MCF 10A (cell line): ENCODE measurements around the gene KRT222. TPM values are rescaled to one million over a fixed set of nuclear protein-coding genes. Genes with fewer than 3 reads are reported as not detected.

ENCODE experiments used
- BruUV-seq: library from RNA; stranded (reverse); fragments of 400-500 nt; replicated peaks from 2 replicates; lab custom pipeline; 2021; lab: Mats Ljungman, UMichigan
- CTCF ChIA-PET: fragments of 300-600 bp; sonication (Branson Sonifier 250); formaldehyde crosslinking; extraction: SDS; loops from one replicate; lab custom pipeline; 2021; ENCODE audit warnings: antibody characterized with exemption, inconsistent platforms; lab: Yijun Ruan, JAX
- POLR2A ChIA-PET: fragments of 300-600, 350-650 bp; sonication (Branson Sonifier 250); formaldehyde crosslinking; extraction: SDS; loops from one replicate; lab custom pipeline; 2020; ENCODE audit warnings: antibody characterized with exemption, inconsistent platforms; lab: Yijun Ruan, JAX
- DNase-seq: peaks from one replicate; pipeline ENCODE4 v3.0.0-alpha.2; 2018; ENCODE audit not compliant: unreplicated experiment
- H3K27ac Mint-ChIP-seq: one replicate; pipeline ENCODE4 v1.8.0; 2022; ENCODE audit warnings: mild to moderate bottlenecking, low read depth, mixed read lengths; ENCODE audit not compliant: unreplicated experiment
- H3K27me3 Mint-ChIP-seq: one replicate; pipeline ENCODE4 v1.8.0; 2022; ENCODE audit warnings: mixed read lengths; ENCODE audit not compliant: insufficient read depth, unreplicated experiment
- H3K36me3 Mint-ChIP-seq: one replicate; pipeline ENCODE4 v1.8.0; 2022; ENCODE audit warnings: mild to moderate bottlenecking, moderate library complexity, mixed read lengths; ENCODE audit not compliant: insufficient read depth, unreplicated experiment
- H3K4me1 Mint-ChIP-seq: one replicate; pipeline ENCODE4 v1.8.0; 2022; ENCODE audit warnings: mixed read lengths; ENCODE audit not compliant: insufficient read depth, unreplicated experiment
- H3K4me3 Mint-ChIP-seq: one replicate; pipeline ENCODE4 v1.8.0; 2022; ENCODE audit warnings: mild to moderate bottlenecking, moderate library complexity, mixed read lengths; ENCODE audit not compliant: unreplicated experiment
- H3K9me3 Mint-ChIP-seq: one replicate; pipeline ENCODE4 v1.8.0; 2022; ENCODE audit warnings: mixed read lengths; ENCODE audit not compliant: unreplicated experiment
- intact Hi-C: fragments of 100-400 bp; cut with micrococcal nuclease; formaldehyde crosslinking; loops from 2 replicates; pipeline ENCODE4 v1.14.1; 2022
- total RNA-seq: library from RNA; stranded (reverse); gene quantifications from 2 replicates; pipeline ENCODE4 v1.2.3, GENCODE V29; 2022
- TF ChIP-seq, protein P1 (sequence below): fragments of 200-600 bp; IDR thresholded peaks from one replicate; pipeline ENCODE4 v1.8.0; 2022; ENCODE audit warnings: antibody characterized with exemption, mild to moderate bottlenecking; ENCODE audit not compliant: unreplicated experiment

KRT222 gene
- total RNA-seq, 1 experiment from 2014 or later: 0.49 TPM

DNA sequence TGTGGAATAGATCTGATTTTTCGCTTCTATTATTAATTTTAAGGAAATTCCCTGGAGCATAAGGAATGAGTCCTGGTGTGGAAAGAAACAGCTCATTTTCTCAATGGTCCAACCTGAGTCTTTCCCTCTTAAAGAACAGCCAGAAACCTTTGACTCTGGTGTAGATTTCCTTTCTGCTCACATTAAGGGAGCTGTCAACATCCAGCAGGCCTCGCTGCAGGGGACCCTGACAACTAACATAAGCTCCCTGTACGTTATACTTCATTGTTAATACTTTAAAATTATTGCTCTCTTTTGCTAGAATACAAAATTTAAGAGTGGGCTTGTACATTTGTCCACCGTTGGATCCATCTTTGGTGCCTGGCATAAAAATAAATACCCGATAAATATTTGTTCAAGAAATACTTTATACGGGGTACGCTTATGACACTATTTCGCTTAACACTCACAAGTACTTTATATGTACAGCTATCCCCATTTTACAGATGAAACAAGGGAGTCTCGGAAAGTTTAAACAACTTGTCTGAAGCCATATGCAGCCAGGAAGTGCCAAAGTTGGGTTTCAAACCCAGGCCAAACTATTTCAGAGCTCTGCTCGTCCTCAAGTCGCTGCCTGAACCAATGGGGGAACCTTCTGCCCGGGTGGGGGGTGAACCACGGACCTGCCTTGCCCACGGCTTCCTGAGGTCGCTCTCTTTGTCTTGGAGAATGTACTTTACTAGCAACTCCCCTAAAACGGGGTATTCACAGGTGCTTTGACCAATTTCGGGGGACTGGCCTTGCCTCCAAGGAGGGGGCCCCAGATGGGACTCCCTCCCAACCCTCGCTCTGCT is 18.0 kb downstream of the KRT222 start:
- no peaks in the 10 kb centered on the region for H3K9me3 Mint-ChIP-seq
- TF ChIP-seq, protein P1, sequence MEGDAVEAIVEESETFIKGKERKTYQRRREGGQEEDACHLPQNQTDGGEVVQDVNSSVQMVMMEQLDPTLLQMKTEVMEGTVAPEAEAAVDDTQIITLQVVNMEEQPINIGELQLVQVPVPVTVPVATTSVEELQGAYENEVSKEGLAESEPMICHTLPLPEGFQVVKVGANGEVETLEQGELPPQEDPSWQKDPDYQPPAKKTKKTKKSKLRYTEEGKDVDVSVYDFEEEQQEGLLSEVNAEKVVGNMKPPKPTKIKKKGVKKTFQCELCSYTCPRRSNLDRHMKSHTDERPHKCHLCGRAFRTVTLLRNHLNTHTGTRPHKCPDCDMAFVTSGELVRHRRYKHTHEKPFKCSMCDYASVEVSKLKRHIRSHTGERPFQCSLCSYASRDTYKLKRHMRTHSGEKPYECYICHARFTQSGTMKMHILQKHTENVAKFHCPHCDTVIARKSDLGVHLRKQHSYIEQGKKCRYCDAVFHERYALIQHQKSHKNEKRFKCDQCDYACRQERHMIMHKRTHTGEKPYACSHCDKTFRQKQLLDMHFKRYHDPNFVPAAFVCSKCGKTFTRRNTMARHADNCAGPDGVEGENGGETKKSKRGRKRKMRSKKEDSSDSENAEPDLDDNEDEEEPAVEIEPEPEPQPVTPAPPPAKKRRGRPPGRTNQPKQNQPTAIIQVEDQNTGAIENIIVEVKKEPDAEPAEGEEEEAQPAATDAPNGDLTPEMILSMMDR: no peak
- peak overlapping the region; percentile 100 for H3K27ac Mint-ChIP-seq
- H3K36me3 Mint-ChIP-seq: peaks cover 32% of the 10 kb centered on the region
- BruUV-seq: TSS peak; percentile 53
- CTCF ChIA-PET: interaction anchor here (0.6 to 2.3 kb wide), 8 partner anchors 13 to 146 kb away, joined by 3 to 9 read pairs (median 4); no protein-coding TSS in a partner anchor
- peak overlapping the region; percentile 85 for H3K4me3 Mint-ChIP-seq
- peak; percentile 7 for DNase-seq
- intact Hi-C loops: no loop called here
- H3K27me3 Mint-ChIP-seq: no peaks in the 10 kb centered on the region
- peaks cover 27% of the 10 kb centered on the region for H3K4me1 Mint-ChIP-seq
- POLR2A ChIA-PET: interaction anchor here (0.5 to 4.5 kb wide), 38 partner anchors 9 to 1043 kb away, joined by 3 to 33 read pairs (median 4); partner anchors contain the start of genes KRT222 and KRT24

DNA sequence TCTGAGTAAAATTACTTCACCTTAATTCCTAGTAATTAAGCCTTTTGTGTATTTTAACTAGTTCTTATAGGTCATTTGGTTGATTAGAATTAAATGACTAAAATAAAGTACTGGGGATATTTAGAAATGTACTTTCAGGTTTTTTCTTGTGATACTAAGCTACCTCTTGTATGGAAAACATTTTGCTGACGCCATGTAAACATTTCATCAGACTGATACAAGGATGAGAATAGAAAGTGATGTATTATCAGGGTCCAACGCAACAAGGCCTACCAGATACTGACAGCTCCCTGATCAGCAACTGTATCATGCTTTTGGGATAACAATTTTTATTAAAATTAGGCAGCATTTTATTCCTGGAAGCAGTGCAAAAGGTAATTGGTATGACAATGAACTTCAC is 19.0 kb downstream of the KRT222 start:
- Mint-ChIP-seq H3K36me3 (peaks cover 43% of the 10 kb centered on the region), H3K4me3 (peak overlapping the region; percentile 85), H3K27me3 (no peaks in the 10 kb centered on the region), H3K4me1 (peaks cover 30% of the 10 kb centered on the region), H3K9me3 (no peaks in the 10 kb centered on the region), H3K27ac (peak overlapping the region; percentile 100)
- CTCF ChIA-PET: interaction anchor here (0.8 to 2.3 kb wide), 5 partner anchors 12 to 150 kb away, joined by 3 to 9 read pairs (median 4); no protein-coding TSS in a partner anchor
- DNase-seq: no peak
- POLR2A ChIA-PET: interaction anchor here (0.7 to 4.5 kb wide), 14 partner anchors 12 to 1044 kb away, joined by 3 to 33 read pairs (median 6); partner anchors contain the start of genes KRT222 and KRT24
- intact Hi-C loops: no loop called here
- BruUV-seq: no TSS peak
- TF ChIP-seq, protein P1: no peak

DNA sequence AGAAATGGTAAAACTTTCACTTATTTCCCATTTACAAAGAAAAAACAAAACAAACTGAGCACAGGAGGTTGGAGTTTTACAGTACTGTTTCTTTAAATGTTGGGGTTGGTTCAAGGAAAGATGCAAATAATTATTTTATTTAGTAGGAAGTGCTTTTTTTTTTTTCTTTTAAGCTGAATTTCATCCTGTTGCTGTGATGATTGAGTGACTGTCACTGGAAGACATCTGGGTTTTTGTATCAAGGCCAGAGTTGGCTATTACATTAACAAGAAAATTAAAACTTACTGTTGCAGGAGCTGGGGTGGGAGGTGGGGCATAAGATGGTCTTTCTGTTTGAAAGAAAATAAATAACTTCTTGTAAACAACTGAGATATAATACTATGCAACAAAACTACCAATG is 19.7 kb downstream of the KRT222 start:
- POLR2A ChIA-PET: interaction anchor here (0.6 to 4.5 kb wide), 6 partner anchors 11 to 124 kb away, joined by 3 to 33 read pairs (median 4); no protein-coding TSS in a partner anchor
- no peaks in the 10 kb centered on the region for H3K27me3 Mint-ChIP-seq

More for the DNA sequence above, 19.7 kb downstream of the KRT222 start:
- intact Hi-C loops: no loop called here
- BruUV-seq: no TSS peak
- Mint-ChIP-seq H3K4me3 (peak overlapping the region; percentile 85), H3K4me1 (peaks cover 35% of the 10 kb centered on the region), H3K36me3 (peaks cover 50% of the 10 kb centered on the region), H3K27ac (peak overlapping the region; percentile 72), H3K9me3 (no peaks in the 10 kb centered on the region)
- no peak for DNase-seq
- TF ChIP-seq, protein P1: no peak
- CTCF ChIA-PET: interaction anchor here (1.0 to 2.3 kb wide), 2 partner anchors 12 to 74 kb away, joined by 3 to 9 read pairs; no protein-coding TSS in a partner anchor
